Suprapubic skin (tissue), 4 donors: ENCODE data around the gene MYO1E. TPM values are rescaled to one million over a fixed set of nuclear protein-coding genes. Genes with fewer than 3 reads are reported as not detected.

Source experiments
- DNase-seq, 2 donors: peaks; one replicate each; pipeline ENCODE4 v3.0.0-alpha.2; 2019; ENCODE audit warnings: low spot score in 2 of 2
- H3K27ac ChIP-seq: fragments of 200-600 bp; sonication (generic); one replicate; pipeline ENCODE4 v1.5.1; 2019
- H3K27me3 ChIP-seq: fragments of 200-600 bp; sonication (generic); one replicate; pipeline ENCODE4 v1.5.1; 2019
- H3K36me3 ChIP-seq: fragments of 200-600 bp; sonication (generic); one replicate; pipeline ENCODE4 v1.5.1; 2019
- H3K4me1 ChIP-seq: fragments of 200-600 bp; sonication (generic); one replicate; pipeline ENCODE4 v1.5.1; 2019
- H3K4me3 ChIP-seq: fragments of 200-600 bp; sonication (generic); one replicate; pipeline ENCODE4 v1.5.1; 2019; ENCODE audit warnings: mild to moderate bottlenecking
- H3K9me3 ChIP-seq: fragments of 200-600 bp; sonication (generic); one replicate; pipeline ENCODE4 v1.5.1; 2019
- EP300 ChIP-seq: sonication (generic); formaldehyde crosslinking; IDR thresholded peaks from one replicate; pipeline ENCODE4 v1.6.1; 2017; ENCODE audit warnings: antibody characterized with exemption
- POLR2A ChIP-seq, 2 donors: fragments of 450-650 bp; IDR thresholded peaks; one replicate each; pipeline ENCODE4 v1.6.1; 2017; ENCODE audit warnings: antibody characterized with exemption in 2 of 2, mild to moderate bottlenecking in 2 of 2, moderate library complexity in 2 of 2
- POLR2AphosphoS5 ChIP-seq, 3 donors: sonication (generic); formaldehyde crosslinking; IDR thresholded peaks; one replicate each; pipeline ENCODE4 v1.6.1; 2017; ENCODE audit warnings: antibody characterized with exemption in 3 of 3
- WGBS: methylation state at CpG from one replicate; pipeline ENCODE4 v1.1.5; 2018; 5-methylcytosine and 5-hydroxymethylcytosine counted together
- total RNA-seq, 4 donors: library from RNA; depleted of rRNA; stranded (reverse); fragments of >200 nt; gene quantifications; one replicate each; pipeline ENCODE4 v1.1.0, GENCODE V29; 2016
- TF ChIP-seq, protein P1 (sequence below), 2 donors: fragments of 200-600 bp in 1 of 2; fragments of 450-650 bp in 1 of 2; sonication (generic) in 1 of 2; IDR thresholded peaks; one replicate each; pipeline ENCODE4 v1.5.1; 2016 to 2019; ENCODE audit warnings: antibody characterized with exemption in 2 of 2, mild to moderate bottlenecking in 1 of 2, moderate library complexity in 1 of 2

Gene MYO1E
- total RNA-seq, 4 donors from 2014 or later = 79.7 to 171 (median 144) TPM

DNA sequence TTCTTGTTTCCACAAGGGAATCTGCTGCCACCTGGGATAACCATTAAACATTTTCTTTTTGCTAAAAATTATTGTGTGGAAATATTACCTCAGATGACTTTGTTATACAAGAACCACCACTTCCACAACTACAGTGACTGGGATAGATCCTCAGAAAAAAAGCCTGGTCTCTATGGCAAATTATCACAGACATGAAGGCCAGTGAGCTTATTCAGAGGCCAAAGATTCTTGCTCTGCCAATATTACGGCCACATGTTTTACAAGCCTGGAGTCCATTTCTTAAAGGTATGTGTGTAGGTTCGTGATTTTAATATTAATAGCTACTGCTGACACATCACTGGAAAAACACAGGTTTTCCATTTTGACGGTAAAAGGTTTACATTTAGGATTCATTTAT lies 73.8 kb downstream of the MYO1E start:
- Histone ChIP-seq H3K27ac (no peak overlapping the region), H3K27me3 (no peaks in the 10 kb centered on the region), H3K9me3 (no peaks in the 10 kb centered on the region), H3K4me3 (no peak overlapping the region), H3K36me3 (no peaks in the 10 kb centered on the region), H3K4me1 (peaks cover 51% of the 10 kb centered on the region)
- 81% methylated on average over 3 of the region's 3 CpGs for WGBS
- TF ChIP-seq POLR2A (IDR thresholded peaks at IDR 0.05) (no peak), EP300 (no peak), POLR2AphosphoS5 (IDR thresholded peaks at IDR 0.05) (no peak)
- TF ChIP-seq, protein P1, sequence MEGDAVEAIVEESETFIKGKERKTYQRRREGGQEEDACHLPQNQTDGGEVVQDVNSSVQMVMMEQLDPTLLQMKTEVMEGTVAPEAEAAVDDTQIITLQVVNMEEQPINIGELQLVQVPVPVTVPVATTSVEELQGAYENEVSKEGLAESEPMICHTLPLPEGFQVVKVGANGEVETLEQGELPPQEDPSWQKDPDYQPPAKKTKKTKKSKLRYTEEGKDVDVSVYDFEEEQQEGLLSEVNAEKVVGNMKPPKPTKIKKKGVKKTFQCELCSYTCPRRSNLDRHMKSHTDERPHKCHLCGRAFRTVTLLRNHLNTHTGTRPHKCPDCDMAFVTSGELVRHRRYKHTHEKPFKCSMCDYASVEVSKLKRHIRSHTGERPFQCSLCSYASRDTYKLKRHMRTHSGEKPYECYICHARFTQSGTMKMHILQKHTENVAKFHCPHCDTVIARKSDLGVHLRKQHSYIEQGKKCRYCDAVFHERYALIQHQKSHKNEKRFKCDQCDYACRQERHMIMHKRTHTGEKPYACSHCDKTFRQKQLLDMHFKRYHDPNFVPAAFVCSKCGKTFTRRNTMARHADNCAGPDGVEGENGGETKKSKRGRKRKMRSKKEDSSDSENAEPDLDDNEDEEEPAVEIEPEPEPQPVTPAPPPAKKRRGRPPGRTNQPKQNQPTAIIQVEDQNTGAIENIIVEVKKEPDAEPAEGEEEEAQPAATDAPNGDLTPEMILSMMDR (IDR thresholded peaks at IDR 0.05) = no peak
- no peak for DNase-seq

DNA sequence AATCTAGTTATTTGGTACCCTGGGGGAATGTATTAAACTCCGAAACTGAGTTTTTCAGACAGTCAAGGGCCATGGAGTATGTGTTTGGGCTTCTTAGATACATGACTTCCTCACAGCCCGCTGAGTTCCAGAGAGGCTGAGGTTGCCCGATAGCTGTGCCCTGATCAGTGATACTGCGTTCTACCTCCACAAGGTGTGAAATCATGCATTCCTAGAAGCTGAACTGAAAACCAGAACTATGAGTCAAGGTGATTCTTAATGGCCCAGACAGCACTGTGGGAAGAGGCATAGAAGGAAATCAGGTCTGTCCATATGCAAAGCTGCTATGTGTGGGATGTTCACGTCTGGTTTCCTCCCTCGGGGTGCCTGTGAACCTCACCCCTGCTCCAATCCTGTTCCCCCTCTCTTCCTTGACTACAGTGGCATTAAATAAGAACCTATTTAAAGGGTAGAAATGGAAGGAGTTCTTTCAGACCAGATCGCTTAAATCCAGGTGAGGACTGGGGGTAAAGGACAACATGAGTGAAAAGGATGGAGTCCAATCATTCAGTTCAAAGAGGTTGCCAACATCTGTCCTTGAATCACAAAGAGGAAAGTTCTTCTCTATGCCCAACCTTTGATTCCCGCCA lies 74.3 kb downstream of the MYO1E start:
- no peak for TF ChIP-seq POLR2A (IDR thresholded peaks at IDR 0.05)
- TF ChIP-seq POLR2AphosphoS5 (IDR thresholded peaks at IDR 0.05) = no peak
- TF ChIP-seq, protein P1 (IDR thresholded peaks at IDR 0.05) = no peak
- no peak for TF ChIP-seq EP300
- H3K4me1 ChIP-seq = peaks cover 51% of the 10 kb centered on the region
- no peak overlapping the region for H3K27ac ChIP-seq
- H3K4me3 ChIP-seq = no peak overlapping the region
- no peaks in the 10 kb centered on the region for H3K36me3 ChIP-seq
- H3K9me3 ChIP-seq = no peaks in the 10 kb centered on the region
- DNase-seq = no peak
- H3K27me3 ChIP-seq = no peaks in the 10 kb centered on the region
- 90% methylated on average over 8 of the region's 8 CpGs for WGBS

DNA sequence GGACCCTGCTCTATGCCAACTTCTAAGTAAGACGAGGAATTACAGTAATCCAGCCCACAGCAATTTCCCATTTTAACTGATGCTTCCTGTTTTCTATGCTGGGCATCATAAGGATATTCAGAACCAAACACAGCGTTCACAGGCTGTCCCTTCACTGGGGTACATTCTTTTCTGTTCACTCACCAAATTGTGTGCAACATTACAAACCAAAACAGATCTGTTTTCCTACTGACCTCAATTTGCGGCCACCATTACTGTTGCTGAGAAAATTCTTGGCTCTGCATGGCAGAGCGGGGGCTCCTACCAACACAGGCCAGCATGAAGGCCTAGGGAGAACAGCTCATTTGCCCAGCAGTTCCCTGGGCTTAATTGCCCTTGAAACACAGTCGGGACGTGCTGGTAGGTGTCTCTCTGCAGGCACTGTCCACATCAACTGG lies 76.5 kb downstream of the MYO1E start:
- H3K4me1 ChIP-seq = peaks cover 51% of the 10 kb centered on the region
- DNase-seq = no peak
- H3K27me3 ChIP-seq = no peaks in the 10 kb centered on the region
- H3K4me3 ChIP-seq = no peak overlapping the region
- H3K9me3 ChIP-seq = no peaks in the 10 kb centered on the region
- TF ChIP-seq POLR2AphosphoS5 (IDR thresholded peaks at IDR 0.05) (peak in 1 of 3 donors; percentile 17), EP300 (no peak)
- TF ChIP-seq, protein P1 (IDR thresholded peaks at IDR 0.05) = no peak
- no peaks in the 10 kb centered on the region for H3K36me3 ChIP-seq
- WGBS = 53% methylated on average over 6 of the region's 6 CpGs
- peak overlapping the region; percentile 84 for H3K27ac ChIP-seq

DNA sequence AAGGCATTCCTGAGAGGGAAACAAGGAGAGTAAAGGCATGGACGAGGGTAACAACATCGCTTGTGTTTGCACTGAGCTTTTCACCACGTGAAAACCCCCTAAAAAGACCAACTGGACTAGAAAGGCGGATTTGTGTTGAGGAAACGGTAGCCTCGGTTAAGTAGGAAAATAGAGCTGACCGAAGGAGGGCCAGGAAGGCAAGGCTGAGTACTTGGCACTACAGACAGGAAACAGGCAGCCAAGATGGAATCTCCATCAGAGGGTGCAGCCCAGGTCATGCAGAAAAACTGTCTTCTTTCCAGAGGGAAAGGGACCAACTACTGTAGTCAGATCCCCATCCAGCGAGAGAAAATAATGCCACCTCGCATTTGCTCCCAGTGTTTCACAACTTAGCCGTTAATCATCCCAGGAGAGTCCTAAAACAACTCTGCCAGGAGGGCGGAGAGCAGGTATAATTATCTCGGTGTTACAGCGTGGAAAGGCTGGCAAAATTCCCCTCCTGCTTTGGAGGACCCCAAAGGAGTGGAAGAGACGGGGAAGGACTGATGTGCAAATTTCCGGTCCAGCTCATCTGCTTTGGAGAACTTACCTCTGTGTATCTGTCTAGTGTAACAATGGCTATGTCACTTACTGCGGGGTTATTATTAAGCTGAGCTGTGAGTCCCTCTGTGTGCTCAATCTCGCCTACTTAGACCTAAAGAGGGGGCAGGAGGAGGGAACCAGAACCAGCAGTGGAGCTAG lies 77.2 kb downstream of the MYO1E start:
- H3K27me3 ChIP-seq = no peaks in the 10 kb centered on the region
- peaks cover 45% of the 10 kb centered on the region for H3K4me1 ChIP-seq
- 41% methylated on average over 17 of the region's 17 CpGs for WGBS
- no peak for DNase-seq
- no peak overlapping the region for H3K4me3 ChIP-seq
- TF ChIP-seq POLR2A (IDR thresholded peaks at IDR 0.05) (no peak), POLR2AphosphoS5 (IDR thresholded peaks at IDR 0.05) (no peak), EP300 (no peak)
- TF ChIP-seq, protein P1 (IDR thresholded peaks at IDR 0.05) = no peak
- H3K9me3 ChIP-seq = no peaks in the 10 kb centered on the region
- H3K36me3 ChIP-seq = no peaks in the 10 kb centered on the region
- H3K27ac ChIP-seq = peak overlapping the region; percentile 84

DNA sequence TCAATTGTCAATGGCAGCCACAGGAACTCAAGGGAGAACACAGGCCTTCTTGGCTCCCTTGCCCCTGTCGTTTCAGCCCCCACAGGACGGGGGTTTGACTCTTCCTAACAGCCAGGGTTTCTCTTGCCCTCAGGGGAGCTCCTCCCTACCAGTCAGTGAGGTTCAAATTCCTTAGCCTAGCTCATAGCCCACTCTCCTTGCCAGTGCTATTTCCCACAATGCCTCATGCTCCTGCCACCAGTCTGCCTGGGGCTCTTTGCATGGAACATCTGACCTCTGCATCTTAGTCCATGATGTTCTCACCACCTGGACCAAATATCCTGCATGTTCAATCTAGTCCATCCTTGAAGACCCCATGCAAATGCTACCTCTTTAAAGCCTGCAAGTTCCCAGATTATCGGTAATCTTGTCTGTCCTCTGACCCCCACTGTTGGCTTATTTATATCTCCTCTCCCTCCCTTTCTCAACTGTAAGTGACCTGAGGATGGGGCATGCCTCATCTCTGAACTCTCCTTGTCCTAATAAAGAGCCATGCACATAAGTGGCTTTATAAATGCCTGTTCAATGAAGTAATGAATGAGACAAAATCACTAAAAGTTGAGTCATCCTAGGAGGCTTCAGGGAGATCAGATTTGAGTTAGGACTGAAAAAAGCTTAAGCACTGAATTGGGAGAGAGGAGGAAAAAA lies 78.0 kb downstream of the MYO1E start:
- H3K9me3 ChIP-seq = no peaks in the 10 kb centered on the region
- no peaks in the 10 kb centered on the region for H3K36me3 ChIP-seq
- DNase-seq = no peak
- H3K27ac ChIP-seq = peak overlapping the region; percentile 84
- TF ChIP-seq POLR2A (IDR thresholded peaks at IDR 0.05) = no peak
- 66% methylated on average over 3 of the region's 3 CpGs for WGBS
- H3K27me3 ChIP-seq = no peaks in the 10 kb centered on the region
- no peak overlapping the region for H3K4me3 ChIP-seq
- peaks cover 38% of the 10 kb centered on the region for H3K4me1 ChIP-seq
